HepG2 (cell line): ENCODE measurements around the gene CRAMP1. TPM values are rescaled to one million over a fixed set of nuclear protein-coding genes. Genes with fewer than 3 reads are reported as not detected.
A peak's percentile ranks its signal among the peaks of the same experiment; 100 is the strongest.

ENCODE experiments used
- GTF3A ChIP-seq: sonication (generic); formaldehyde crosslinking; conservative IDR thresholded peaks from 2 replicates; pipeline ENCODE4 v1.4.0; 2020; ENCODE audit warnings: mild to moderate bottlenecking, missing genetic modification reagents
- HNRNPL ChIP-seq: fragments of 200-400 bp; formaldehyde crosslinking; IDR thresholded peaks from 2 replicates; pipeline ENCODE4 v1.6.1; 2017; ENCODE audit warnings: mild to moderate bottlenecking, low read depth, low read length
- PHF5A ChIP-seq: IDR thresholded peaks from one replicate; pipeline ENCODE4 v1.6.1; 2018; ENCODE audit warnings: low read depth, missing genetic modification reagents; ENCODE audit not compliant: unreplicated experiment
- PTBP1 ChIP-seq: fragments of 200-400 bp; formaldehyde crosslinking; IDR thresholded peaks from 2 replicates; pipeline ENCODE4 v1.6.1; 2018; ENCODE audit warnings: low read length, low read depth; ENCODE audit not compliant: poor library complexity, severe bottlenecking
- RBAK ChIP-seq: sonication (generic); formaldehyde crosslinking; IDR thresholded peaks from 2 replicates; pipeline ENCODE4 v1.5.1; 2020; ENCODE audit warnings: mild to moderate bottlenecking, missing genetic modification reagents
- SMARCC2 ChIP-seq: fragments of 450-650 bp; IDR thresholded peaks from 2 replicates; pipeline ENCODE4 v1.6.1; 2017; ENCODE audit warnings: antibody characterized with exemption, mild to moderate bottlenecking
- ZNF343 ChIP-seq: sonication (generic); formaldehyde crosslinking; IDR thresholded peaks from 2 replicates; pipeline ENCODE4 v1.4.0; 2020; ENCODE audit warnings: mild to moderate bottlenecking, missing genetic modification reagents
- ZNF556 ChIP-seq: sonication (generic); formaldehyde crosslinking; IDR thresholded peaks from 2 replicates; pipeline ENCODE4 v1.4.0; 2020; ENCODE audit warnings: mild to moderate bottlenecking, missing genetic modification reagents, borderline replicate concordance
- ZNF678 ChIP-seq: sonication (generic); formaldehyde crosslinking; IDR thresholded peaks from 2 replicates; pipeline ENCODE4 v1.4.0; 2020; ENCODE audit warnings: mild to moderate bottlenecking, missing genetic modification reagents
- ZNF773 ChIP-seq: sonication (generic); formaldehyde crosslinking; IDR thresholded peaks from 2 replicates; pipeline ENCODE4 v1.4.0; 2020; ENCODE audit warnings: missing genetic modification reagents, borderline replicate concordance
- ZNF841 ChIP-seq: sonication (generic); formaldehyde crosslinking; IDR thresholded peaks from 2 replicates; pipeline ENCODE4 v1.8.1; 2023; ENCODE audit warnings: missing genetic modification reagents, borderline replicate concordance
- ZSCAN30 ChIP-seq: sonication (generic); formaldehyde crosslinking; IDR thresholded peaks from 2 replicates; pipeline ENCODE4 v1.5.0; 2020; ENCODE audit warnings: mild to moderate bottlenecking, missing genetic modification reagents
- ZSCAN31 ChIP-seq: sonication (generic); formaldehyde crosslinking; IDR thresholded peaks from 2 replicates; pipeline ENCODE4 v1.5.0; 2020; ENCODE audit warnings: low read depth, mild to moderate bottlenecking, missing genetic modification reagents
- polyA plus RNA-seq, 8 experiments: library from polyadenylated mRNA; depleted of rRNA in 3 of 8; stranded (reverse) in 7 of 8; unstranded in 1 of 8; fragments of >200 nt; fragmentation: Illumina TruSeq in 4 of 8; extraction: Trizol in 4 of 8; gene quantifications; 2 replicates each; pipeline versions ENCODE4 v1.2.1 to v1.2.3, GENCODE V29; 2011 to 2016; ENCODE audit warnings: low read depth in 4 of 8, missing spikeins in 1 of 8, mixed read lengths in 1 of 8; ENCODE audit not compliant: insufficient read depth in 1 of 8
- total RNA-seq, 5 experiments: library from RNA; depleted of rRNA; stranded (reverse); fragments of >200 nt; fragmentation: Illumina TruSeq; extraction: Trizol; gene quantifications; 2 replicates each; pipeline ENCODE4 v1.2.3, GENCODE V29; 2016; ENCODE audit warnings: low read depth in 1 of 5
- TF ChIP-seq, protein P1 (sequence below): sonication (generic); formaldehyde crosslinking; conservative IDR thresholded peaks from 2 replicates; pipeline ENCODE4 v1.8.0; 2022; ENCODE audit warnings: low read depth, missing genetic modification reagents
- TF ChIP-seq, protein P2 (sequence below): sonication (generic); formaldehyde crosslinking; IDR thresholded peaks from 2 replicates; pipeline ENCODE4 v1.9.0; 2021; ENCODE audit warnings: missing genetic modification reagents, mild to moderate bottlenecking, borderline replicate concordance
- TF ChIP-seq, protein P3 (sequence below): sonication (generic); formaldehyde crosslinking; IDR thresholded peaks from 2 replicates; pipeline ENCODE4 v1.8.1; 2023; ENCODE audit warnings: missing genetic modification reagents, inconsistent platforms, borderline replicate concordance
- TF ChIP-seq, protein P4 (sequence below): sonication (generic); formaldehyde crosslinking; IDR thresholded peaks from 2 replicates; pipeline ENCODE4 v1.4.0; 2020; ENCODE audit warnings: missing genetic modification reagents
- TF ChIP-seq, protein P5 (sequence below): sonication (generic); formaldehyde crosslinking; IDR thresholded peaks from 2 replicates; pipeline ENCODE4 v1.4.0; 2020; ENCODE audit warnings: mild to moderate bottlenecking, low read depth, missing genetic modification reagents
- TF ChIP-seq, protein P6 (sequence below): sonication (generic); formaldehyde crosslinking; IDR thresholded peaks from 2 replicates; pipeline ENCODE4 v1.4.0; 2020; ENCODE audit warnings: low read depth, mild to moderate bottlenecking, missing genetic modification reagents

CRAMP1 gene
- total and polyA plus RNA-seq, 2 of the 13 experiments (the other 11 are each of a cell fraction or from before 2014, with no cell fraction given): 6.8 to 9.7 TPM

DNA sequence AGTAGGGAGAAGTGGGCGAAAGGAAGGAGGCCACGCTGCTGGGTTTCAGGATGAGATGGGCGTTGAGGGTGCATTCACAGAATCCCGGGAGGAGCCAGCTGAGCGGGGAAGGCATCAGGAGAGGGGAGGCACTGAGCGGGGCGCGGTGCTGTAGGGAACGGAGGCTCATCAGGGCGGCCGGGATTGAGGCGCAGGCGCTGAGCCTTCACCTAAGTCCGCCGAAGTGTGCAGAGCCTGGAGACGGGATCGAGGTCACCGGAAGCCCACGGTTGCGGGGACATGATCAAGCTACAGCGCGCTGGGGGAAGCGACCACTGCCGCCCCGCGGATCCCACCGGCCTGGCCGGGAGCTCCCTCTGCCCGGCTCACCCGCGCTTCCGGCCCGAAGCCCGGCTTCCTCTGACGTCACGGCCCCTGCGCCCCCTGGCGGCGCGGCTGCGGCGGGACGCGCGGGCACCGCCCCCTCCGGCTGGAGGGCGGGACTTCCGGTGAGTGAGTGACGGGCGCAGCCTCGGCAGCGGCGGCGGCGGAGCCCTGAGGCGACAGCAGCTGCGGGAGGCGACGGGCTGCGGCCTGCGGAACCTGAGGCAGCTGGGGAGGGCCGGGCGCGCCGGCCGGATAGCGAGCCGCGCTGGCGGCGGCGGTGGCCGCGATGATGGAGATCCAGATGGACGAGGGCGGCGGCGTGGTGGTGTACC lies 93.7 kb downstream of the CRAMP1 start, which contains the start of gene MAPK8IP3 (continued):
- TF ChIP-seq, protein P1, sequence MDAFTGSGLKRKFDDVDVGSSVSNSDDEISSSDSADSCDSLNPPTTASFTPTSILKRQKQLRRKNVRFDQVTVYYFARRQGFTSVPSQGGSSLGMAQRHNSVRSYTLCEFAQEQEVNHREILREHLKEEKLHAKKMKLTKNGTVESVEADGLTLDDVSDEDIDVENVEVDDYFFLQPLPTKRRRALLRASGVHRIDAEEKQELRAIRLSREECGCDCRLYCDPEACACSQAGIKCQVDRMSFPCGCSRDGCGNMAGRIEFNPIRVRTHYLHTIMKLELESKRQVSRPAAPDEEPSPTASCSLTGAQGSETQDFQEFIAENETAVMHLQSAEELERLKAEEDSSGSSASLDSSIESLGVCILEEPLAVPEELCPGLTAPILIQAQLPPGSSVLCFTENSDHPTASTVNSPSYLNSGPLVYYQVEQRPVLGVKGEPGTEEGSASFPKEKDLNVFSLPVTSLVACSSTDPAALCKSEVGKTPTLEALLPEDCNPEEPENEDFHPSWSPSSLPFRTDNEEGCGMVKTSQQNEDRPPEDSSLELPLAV (CRISPR knock-in tag): no peak
- peak; percentile 13 for TF ChIP-seq PTBP1
- no peak for TF ChIP-seq ZNF841 (CRISPR knock-in tag)
- TF ChIP-seq, protein P2, sequence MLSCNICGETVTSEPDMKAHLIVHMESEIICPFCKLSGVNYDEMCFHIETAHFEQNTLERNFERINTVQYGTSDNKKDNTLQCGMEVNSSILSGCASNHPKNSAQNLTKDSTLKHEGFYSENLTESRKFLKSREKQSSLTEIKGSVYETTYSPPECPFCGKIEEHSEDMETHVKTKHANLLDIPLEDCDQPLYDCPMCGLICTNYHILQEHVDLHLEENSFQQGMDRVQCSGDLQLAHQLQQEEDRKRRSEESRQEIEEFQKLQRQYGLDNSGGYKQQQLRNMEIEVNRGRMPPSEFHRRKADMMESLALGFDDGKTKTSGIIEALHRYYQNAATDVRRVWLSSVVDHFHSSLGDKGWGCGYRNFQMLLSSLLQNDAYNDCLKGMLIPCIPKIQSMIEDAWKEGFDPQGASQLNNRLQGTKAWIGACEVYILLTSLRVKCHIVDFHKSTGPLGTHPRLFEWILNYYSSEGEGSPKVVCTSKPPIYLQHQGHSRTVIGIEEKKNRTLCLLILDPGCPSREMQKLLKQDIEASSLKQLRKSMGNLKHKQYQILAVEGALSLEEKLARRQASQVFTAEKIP: no peak
- TF ChIP-seq, protein P3, sequence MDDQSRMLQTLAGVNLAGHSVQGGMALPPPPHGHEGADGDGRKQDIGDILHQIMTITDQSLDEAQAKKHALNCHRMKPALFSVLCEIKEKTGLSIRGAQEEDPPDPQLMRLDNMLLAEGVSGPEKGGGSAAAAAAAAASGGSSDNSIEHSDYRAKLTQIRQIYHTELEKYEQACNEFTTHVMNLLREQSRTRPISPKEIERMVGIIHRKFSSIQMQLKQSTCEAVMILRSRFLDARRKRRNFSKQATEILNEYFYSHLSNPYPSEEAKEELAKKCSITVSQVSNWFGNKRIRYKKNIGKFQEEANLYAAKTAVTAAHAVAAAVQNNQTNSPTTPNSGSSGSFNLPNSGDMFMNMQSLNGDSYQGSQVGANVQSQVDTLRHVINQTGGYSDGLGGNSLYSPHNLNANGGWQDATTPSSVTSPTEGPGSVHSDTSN (CRISPR knock-in tag): peak; percentile 57; the same call in 1 of the 2 replicates
- TF ChIP-seq SMARCC2: no peak
- TF ChIP-seq, protein P4, sequence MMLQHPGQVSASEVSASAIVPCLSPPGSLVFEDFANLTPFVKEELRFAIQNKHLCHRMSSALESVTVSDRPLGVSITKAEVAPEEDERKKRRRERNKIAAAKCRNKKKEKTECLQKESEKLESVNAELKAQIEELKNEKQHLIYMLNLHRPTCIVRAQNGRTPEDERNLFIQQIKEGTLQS (CRISPR knock-in tag): peak; percentile 60
- TF ChIP-seq, protein P5, sequence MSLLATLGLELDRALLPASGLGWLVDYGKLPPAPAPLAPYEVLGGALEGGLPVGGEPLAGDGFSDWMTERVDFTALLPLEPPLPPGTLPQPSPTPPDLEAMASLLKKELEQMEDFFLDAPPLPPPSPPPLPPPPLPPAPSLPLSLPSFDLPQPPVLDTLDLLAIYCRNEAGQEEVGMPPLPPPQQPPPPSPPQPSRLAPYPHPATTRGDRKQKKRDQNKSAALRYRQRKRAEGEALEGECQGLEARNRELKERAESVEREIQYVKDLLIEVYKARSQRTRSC (CRISPR knock-in tag): no peak
- TF ChIP-seq ZNF556 (CRISPR knock-in tag): peak; percentile 40; the same call in 1 of the 2 replicates
- no peak for TF ChIP-seq ZSCAN30 (CRISPR knock-in tag)
- TF ChIP-seq RBAK (CRISPR knock-in tag): no peak
- no peak for TF ChIP-seq ZNF343 (CRISPR knock-in tag)
- peak; percentile 62; the same call in 1 of the 2 replicates for TF ChIP-seq ZNF678 (CRISPR knock-in tag)
- peak; percentile 80 for TF ChIP-seq PHF5A
- peak; percentile 55; the same call in 1 of the 2 replicates for TF ChIP-seq GTF3A (CRISPR knock-in tag)
- peak; percentile 96 for TF ChIP-seq ZSCAN31 (CRISPR knock-in tag)
- 0 out of 2 replicates have a peak, but pooled peaks have one; percentile 18 for TF ChIP-seq HNRNPL
- TF ChIP-seq, protein P6, sequence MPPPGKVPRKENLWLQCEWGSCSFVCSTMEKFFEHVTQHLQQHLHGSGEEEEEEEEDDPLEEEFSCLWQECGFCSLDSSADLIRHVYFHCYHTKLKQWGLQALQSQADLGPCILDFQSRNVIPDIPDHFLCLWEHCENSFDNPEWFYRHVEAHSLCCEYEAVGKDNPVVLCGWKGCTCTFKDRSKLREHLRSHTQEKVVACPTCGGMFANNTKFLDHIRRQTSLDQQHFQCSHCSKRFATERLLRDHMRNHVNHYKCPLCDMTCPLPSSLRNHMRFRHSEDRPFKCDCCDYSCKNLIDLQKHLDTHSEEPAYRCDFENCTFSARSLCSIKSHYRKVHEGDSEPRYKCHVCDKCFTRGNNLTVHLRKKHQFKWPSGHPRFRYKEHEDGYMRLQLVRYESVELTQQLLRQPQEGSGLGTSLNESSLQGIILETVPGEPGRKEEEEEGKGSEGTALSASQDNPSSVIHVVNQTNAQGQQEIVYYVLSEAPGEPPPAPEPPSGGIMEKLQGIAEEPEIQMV (CRISPR knock-in tag): peak; percentile 41; the same call in 1 of the 2 replicates
- no peak for TF ChIP-seq ZNF773 (CRISPR knock-in tag)
